Mucosa of stomach (tissue), 1 donor: ENCODE measurements around the gene CDH24.

Source experiments
- H3K27me3 ChIP-seq: one replicate; pipeline ENCODE4 v1.7.0; 2013; ENCODE audit warnings: mild to moderate bottlenecking, low read length; ENCODE audit not compliant: control insufficient read depth, insufficient read depth
- H3K36me3 ChIP-seq: one replicate; pipeline ENCODE4 v1.7.0; 2013; ENCODE audit warnings: low read length; ENCODE audit not compliant: control insufficient read depth, insufficient read depth
- H3K4me1 ChIP-seq: one replicate; pipeline ENCODE4 v1.7.0; 2013; ENCODE audit warnings: mild to moderate bottlenecking, low read length; ENCODE audit not compliant: control insufficient read depth, insufficient read depth
- H3K4me3 ChIP-seq: one replicate; pipeline ENCODE4 v1.7.0; 2013; ENCODE audit warnings: low read length
- H3K9ac ChIP-seq: one replicate; pipeline ENCODE4 v1.7.0; 2013; ENCODE audit warnings: mild to moderate bottlenecking, low read length, moderate library complexity
- H3K9me3 ChIP-seq: one replicate; pipeline ENCODE4 v1.7.0; 2013; ENCODE audit warnings: mild to moderate bottlenecking, low read length, moderate library complexity; ENCODE audit not compliant: control insufficient read depth
- donor health status: Pancreatic carcinoma.

The CDH24 gene

DNA sequence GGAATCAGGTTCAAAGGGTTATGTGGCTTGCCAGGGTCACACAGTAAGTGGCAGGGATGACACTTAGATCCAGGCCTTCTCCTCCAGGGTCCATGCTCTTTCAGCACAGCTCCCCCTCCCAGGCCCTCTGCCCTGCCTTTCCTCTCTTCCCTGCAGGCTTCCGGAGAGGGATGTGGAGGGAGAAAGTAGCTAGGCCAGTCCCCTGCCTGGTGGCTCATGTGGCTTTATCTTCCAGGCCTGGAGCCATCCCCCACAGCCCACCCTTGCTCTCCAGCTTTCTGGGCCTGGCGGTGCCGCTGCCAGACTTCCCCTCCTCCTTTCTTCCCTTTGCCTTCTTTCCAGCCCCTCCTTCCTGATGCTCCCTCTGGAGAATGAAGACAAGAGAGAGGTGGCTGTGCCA, 13.6 kb downstream of the CDH24 start:
- Histone ChIP-seq H3K36me3 (no peaks in the 10 kb centered on the region), H3K4me1 (peaks cover 13% of the 10 kb centered on the region), H3K9me3 (no peaks in the 10 kb centered on the region), H3K4me3 (no peak overlapping the region), H3K27me3 (no peaks in the 10 kb centered on the region), H3K9ac (no peak overlapping the region)

DNA sequence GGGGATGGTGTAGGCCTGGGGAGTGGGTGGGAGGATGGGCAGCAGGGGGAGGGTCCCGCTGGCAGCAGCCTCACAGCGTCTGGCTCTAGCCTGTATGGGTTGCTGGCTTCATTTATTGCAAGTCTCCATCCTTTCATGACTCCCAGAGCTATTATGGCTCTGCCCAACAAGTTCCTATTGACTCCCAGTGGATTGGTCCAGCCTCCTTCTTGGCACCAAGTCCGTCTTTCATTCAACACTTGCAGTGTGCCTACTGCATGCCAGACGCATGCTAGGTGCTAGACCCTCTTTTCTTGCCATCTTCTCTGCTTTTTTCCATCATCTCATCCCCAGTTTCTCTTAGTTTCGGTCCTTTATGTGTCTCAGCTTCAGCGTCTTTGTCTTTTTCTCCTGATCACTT, 14.2 kb downstream of the CDH24 start:
- Histone ChIP-seq H3K4me1 (peaks cover 13% of the 10 kb centered on the region), H3K4me3 (no peak overlapping the region), H3K36me3 (no peaks in the 10 kb centered on the region), H3K9ac (no peak overlapping the region), H3K27me3 (no peaks in the 10 kb centered on the region), H3K9me3 (no peaks in the 10 kb centered on the region)

DNA sequence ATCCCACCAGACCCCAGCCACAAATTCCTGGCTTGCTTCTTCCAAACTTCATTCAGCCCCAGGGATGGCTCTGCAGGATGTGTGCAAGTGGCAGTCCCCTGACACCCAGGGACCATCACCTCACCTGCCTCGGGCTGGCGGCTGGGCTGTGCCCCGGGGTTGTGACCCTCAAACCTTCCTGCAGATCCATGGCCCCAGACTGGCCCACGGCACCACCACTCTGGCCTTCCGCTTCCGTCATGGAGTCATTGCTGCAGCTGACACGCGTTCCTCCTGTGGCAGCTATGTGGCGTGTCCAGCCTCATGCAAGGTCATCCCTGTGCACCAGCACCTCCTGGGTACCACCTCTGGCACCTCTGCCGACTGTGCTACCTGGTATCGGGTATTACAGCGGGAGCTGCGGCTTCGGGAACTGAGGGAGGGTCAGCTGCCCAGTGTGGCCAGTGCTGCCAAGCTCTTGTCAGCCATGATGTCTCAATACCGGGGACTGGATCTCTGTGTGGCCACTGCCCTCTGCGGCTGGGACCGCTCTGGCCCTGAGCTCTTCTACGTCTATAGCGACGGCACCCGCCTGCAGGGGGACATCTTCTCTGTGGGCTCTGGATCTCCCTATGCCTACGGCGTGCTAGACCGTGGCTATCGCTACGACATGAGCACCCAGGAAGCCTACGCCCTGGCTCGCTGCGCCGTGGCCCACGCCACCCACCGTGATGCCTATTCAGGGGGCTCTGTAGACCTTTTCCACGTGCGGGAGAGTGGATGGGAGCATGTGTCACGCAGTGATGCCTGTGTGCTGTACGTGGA, 15.0 kb downstream of the CDH24 start, which contains the start of gene PSMB11:
Gene PSMB11, plus strand, starts transcription at position 51 of the 804 bp plus-strand sequence. Its CDS starts 14 bp downstream, at position 65.
- Histone ChIP-seq H3K9ac (no peak within 1 kb of the TSS), H3K4me1 (peaks cover 13% of the 10 kb centered on the region), H3K36me3 (no peaks in the 10 kb centered on the region), H3K4me3 (no peak within 1 kb of the TSS), H3K27me3 (no peaks in the 10 kb centered on the region), H3K9me3 (no peaks in the 10 kb centered on the region)

DNA sequence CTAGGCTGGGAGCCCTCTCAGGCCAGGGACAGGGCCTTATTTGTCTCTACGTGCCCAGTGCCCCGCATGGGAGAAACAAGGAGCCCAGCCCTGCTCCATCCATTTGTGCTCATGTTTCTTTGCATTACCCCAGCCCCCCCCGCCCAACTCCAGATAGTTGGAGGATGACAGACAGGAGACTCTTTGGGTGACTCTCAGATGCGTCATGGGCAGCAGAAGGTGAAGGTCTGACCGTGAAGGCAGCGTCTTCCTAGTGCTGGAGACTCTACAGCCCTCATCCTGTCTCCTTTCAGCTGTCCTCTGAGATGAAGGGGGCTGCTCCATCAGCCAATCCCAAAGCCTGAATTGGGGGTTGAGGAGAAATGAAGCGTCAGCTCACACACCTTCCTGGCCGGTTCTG, 15.6 kb downstream of the CDH24 start:
- H3K9ac ChIP-seq = no peak overlapping the region
- H3K27me3 ChIP-seq = no peaks in the 10 kb centered on the region
- no peaks in the 10 kb centered on the region for H3K9me3 ChIP-seq
- H3K4me1 ChIP-seq = peaks cover 13% of the 10 kb centered on the region
- H3K36me3 ChIP-seq = no peaks in the 10 kb centered on the region
- H3K4me3 ChIP-seq = no peak overlapping the region

DNA sequence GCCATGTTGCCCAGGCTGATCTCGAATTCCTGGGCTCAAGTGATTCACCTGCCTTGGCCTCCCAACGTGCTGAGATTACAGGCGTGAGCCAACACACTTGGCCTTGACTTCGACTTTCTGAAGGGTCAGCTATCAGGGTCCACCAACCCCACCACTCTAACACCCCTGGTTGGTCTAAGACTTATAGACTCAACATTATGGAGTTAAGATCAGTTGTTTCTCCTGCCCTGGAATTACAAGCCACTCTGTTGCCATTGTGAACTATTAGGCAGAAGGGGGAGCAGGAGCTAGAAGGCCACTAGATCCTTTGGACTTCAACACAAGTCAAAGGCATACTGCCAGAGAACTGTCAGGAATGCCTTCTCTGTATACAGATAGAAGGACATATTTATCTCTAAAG, 17.2 kb downstream of the CDH24 start:
- Histone ChIP-seq H3K36me3 (no peaks in the 10 kb centered on the region), H3K4me3 (no peak overlapping the region), H3K4me1 (peaks cover 11% of the 10 kb centered on the region), H3K9ac (no peak overlapping the region), H3K27me3 (no peaks in the 10 kb centered on the region), H3K9me3 (no peaks in the 10 kb centered on the region)

DNA sequence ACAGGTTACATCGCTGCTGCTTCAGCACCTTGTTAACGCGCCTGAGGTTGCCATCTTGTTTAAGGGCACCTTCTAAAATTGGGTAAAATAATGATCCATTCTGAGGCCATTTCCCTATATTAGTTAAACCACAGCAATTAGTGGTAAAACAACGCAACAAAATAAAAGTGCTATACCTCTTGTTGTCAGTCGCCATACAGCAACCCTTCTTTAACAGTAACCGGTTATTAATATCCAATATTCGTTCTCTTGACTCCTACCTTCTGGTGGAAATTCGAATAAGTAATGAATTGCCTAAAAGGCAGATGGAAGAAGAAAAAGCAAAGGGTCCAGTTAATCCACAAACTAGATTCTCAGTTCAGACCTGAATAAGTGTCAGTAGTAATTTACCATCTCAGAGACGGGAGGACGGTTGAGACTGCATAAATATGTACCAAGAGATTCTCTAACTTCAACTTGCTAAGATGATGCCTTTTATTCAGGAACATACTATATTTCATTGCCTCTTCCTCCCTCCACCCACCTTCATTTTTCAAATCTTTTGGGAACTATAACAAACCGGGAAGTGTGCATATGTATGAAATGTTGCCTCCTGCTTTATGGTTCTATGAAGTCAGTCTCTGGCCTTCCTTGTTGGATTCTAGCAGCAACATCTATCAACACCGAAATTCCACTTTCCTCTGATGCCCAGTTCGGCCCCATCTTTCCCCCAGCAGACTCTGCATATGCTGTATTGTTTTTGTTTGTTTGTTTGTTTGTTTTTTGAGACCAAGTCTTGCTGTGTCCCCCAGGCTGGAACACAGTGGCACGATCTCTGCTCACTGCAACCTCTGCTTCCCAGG, 21.8 kb downstream of the CDH24 start:
- no peaks in the 10 kb centered on the region for H3K9me3 ChIP-seq
- H3K4me3 ChIP-seq = peak overlapping the region; percentile 70
- no peaks in the 10 kb centered on the region for H3K36me3 ChIP-seq
- peaks cover 15% of the 10 kb centered on the region for H3K4me1 ChIP-seq
- no peaks in the 10 kb centered on the region for H3K27me3 ChIP-seq
- H3K9ac ChIP-seq = peak overlapping the region; percentile 96

DNA sequence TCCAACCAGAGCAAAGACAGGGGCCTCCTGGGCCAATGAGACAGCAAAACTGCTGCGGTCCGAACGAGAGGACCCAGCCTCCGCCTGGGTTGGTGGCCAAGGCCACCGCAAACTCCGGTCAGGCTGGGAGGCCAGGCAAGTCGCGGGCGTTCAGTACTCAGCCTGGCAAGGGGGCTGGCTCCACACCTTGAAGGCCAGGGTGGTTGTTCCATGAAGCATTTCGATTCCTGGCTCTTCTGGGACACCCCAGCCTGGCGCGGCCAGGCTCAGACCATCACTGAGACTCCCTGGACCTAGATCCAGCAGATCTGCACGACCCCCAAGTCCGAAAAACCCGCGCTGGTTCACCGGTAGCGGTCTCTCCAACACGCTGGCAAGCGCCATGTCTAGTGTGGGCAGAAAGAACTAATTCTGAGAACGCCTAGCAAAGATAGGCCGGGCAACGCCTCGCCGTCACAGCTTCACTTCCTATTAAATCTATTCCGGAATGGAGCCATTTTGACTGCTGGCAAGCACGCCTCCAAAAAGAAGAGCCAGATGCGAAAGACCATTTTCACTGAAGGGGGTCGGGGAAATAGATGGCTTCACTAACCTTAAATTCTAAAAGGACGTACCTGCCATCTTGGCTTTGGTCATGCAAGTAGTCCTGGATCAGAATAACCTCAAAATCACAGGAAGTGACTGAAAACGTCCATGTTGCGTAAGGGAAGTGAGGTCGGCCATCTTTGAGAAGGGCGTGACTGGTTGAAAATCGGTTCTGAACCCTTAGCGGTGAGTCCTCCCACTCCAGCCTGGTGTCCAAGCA, 22.6 kb downstream of the CDH24 start, which contains the start of gene PSMB5:
Gene PSMB5, minus strand, starts transcription at position 403 of the 805 bp plus-strand sequence. Its CDS starts 19 bp downstream, at position 384.
- Histone ChIP-seq H3K9ac (peak within 1 kb of the TSS; percentile 96), H3K36me3 (no peaks in the 10 kb centered on the region), H3K9me3 (no peaks in the 10 kb centered on the region), H3K27me3 (no peaks in the 10 kb centered on the region), H3K4me1 (peaks cover 15% of the 10 kb centered on the region), H3K4me3 (peak within 1 kb of the TSS; percentile 70)

DNA sequence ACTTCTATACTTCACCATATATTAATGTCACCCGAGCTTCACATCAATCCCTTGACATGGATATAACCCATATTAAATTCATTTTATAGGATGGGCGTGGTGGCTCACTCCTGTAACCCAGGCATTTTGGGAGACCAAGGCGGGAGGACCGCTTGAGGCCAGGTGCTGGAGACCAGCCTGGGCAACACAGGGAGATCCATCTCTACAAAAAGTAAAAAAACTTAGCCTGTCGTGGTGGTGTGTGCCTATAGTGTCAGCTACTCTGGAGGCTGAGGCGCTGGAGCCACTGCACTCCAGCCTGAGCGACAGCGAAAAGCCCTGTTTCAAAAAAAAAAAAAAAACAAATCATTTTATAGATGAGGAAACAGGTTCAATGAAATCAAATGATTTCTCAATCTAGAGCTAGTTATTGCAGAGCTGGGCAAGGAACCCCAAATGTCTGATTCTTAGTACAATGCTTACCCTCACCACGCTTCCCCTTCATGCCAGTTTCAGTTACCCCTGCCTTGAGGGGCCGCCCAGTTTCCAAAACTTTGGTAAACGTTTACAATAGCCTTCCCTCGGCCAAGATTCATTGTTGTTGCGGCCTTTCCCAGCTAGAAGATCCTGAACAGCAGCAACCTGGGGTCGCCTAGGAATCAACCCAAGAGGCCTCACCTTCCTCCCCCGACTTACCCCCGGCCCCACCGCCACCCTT, 23.4 kb downstream of the CDH24 start:
- H3K4me3 ChIP-seq = peak overlapping the region; percentile 70

DNA sequence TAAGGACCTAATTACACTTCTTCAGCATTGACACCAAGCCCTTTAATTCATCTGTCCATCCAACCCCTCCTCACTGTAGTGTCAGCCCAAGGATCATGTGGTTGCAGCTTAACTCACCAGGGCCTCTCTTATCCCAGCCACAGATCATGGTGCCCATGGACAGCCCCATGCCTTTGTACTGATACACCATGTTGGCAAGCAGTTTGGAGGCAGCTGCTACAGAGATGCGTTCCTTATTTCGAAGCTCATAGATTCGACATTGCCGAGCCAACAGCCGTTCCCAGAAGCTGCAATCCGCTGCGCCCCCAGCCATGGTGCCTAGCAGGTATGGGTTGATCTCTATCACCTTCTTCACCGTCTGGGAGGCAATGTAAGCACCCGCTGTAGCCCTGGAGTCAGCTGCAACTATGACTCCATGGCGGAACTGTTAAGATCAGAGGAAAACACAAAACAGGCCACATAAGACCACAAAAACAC, 24.0 kb downstream of the CDH24 start:
- H3K9me3 ChIP-seq = no peaks in the 10 kb centered on the region
- H3K9ac ChIP-seq = peak overlapping the region; percentile 96
- H3K4me3 ChIP-seq = no peak overlapping the region

More for the DNA sequence above, 23.4 kb downstream of the CDH24 start:
- no peaks in the 10 kb centered on the region for H3K36me3 ChIP-seq
- H3K9ac ChIP-seq = peak overlapping the region; percentile 96
- peaks cover 15% of the 10 kb centered on the region for H3K4me1 ChIP-seq
- no peaks in the 10 kb centered on the region for H3K9me3 ChIP-seq
- H3K27me3 ChIP-seq = no peaks in the 10 kb centered on the region

DNA sequence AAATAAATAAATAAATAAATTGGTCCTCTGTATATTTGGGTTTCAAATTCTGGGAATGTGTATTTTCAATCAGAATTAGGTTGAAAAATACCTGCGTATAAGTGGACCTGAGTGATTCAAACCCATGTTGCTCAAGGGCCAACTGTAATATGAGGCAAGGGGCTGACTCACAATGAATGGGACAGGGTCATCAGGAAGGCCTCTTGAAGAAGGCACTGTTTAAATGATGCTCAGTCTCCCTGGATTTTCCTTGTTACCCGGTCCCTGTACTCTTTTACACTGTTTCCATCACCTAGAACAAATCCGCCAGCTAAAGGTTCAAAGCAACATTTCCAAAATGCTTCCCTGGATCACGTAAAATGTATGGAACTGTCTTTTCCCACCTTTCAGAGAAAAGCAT, 26.4 kb downstream of the CDH24 start:
- Histone ChIP-seq H3K36me3 (no peaks in the 10 kb centered on the region), H3K4me3 (no peak overlapping the region), H3K27me3 (no peaks in the 10 kb centered on the region), H3K9ac (no peak overlapping the region), H3K4me1 (peaks cover 15% of the 10 kb centered on the region), H3K9me3 (no peaks in the 10 kb centered on the region)

More for the DNA sequence above, 24.0 kb downstream of the CDH24 start:
- Histone ChIP-seq H3K4me1 (peaks cover 15% of the 10 kb centered on the region), H3K36me3 (no peaks in the 10 kb centered on the region), H3K27me3 (no peaks in the 10 kb centered on the region)

DNA sequence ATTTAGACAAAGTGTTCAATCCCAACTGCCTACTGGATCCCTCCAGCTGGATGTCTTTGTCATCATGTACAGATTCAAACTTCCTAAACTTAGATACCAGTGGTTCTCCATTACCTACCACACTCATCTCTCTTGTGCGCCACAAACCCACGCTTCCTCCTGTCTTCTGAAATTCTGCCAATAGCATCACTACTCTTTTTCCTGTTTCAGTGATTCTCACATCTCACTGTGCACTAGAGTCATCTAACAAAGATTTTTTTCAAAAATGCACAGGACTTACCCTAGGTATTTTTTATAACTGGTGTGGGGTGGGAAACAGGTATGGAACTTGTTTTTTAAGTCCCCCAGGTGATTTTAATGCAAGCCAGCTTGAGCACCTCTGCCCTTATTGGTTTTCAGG, 28.5 kb downstream of the CDH24 start:
- Histone ChIP-seq H3K4me1 (peaks cover 7% of the 10 kb centered on the region), H3K9ac (no peak overlapping the region), H3K27me3 (no peaks in the 10 kb centered on the region), H3K4me3 (no peak overlapping the region), H3K9me3 (no peaks in the 10 kb centered on the region), H3K36me3 (peaks cover 7% of the 10 kb centered on the region)
